MCF 10A (cell line): Measurements from ENCODE around the gene MYOM1. TPM values are rescaled to one million over a fixed set of nuclear protein-coding genes. Genes with fewer than 3 reads are reported as not detected.

Experiments used
- BruUV-seq: library from RNA; stranded (reverse); fragments of 400-500 nt; replicated peaks from 2 replicates; lab custom pipeline; 2021; lab: Mats Ljungman, UMichigan
- CTCF ChIA-PET: fragments of 300-600 bp; sonication (Branson Sonifier 250); formaldehyde crosslinking; extraction: SDS; loops from one replicate; lab custom pipeline; 2021; ENCODE audit warnings: antibody characterized with exemption, inconsistent platforms; lab: Yijun Ruan, JAX
- POLR2A ChIA-PET: fragments of 300-600, 350-650 bp; sonication (Branson Sonifier 250); formaldehyde crosslinking; extraction: SDS; loops from one replicate; lab custom pipeline; 2020; ENCODE audit warnings: antibody characterized with exemption, inconsistent platforms; lab: Yijun Ruan, JAX
- DNase-seq: peaks from one replicate; pipeline ENCODE4 v3.0.0-alpha.2; 2018; ENCODE audit not compliant: unreplicated experiment
- H3K27ac Mint-ChIP-seq: one replicate; pipeline ENCODE4 v1.8.0; 2022; ENCODE audit warnings: mild to moderate bottlenecking, low read depth, mixed read lengths; ENCODE audit not compliant: unreplicated experiment
- H3K27me3 Mint-ChIP-seq: one replicate; pipeline ENCODE4 v1.8.0; 2022; ENCODE audit warnings: mixed read lengths; ENCODE audit not compliant: insufficient read depth, unreplicated experiment
- H3K36me3 Mint-ChIP-seq: one replicate; pipeline ENCODE4 v1.8.0; 2022; ENCODE audit warnings: mild to moderate bottlenecking, moderate library complexity, mixed read lengths; ENCODE audit not compliant: insufficient read depth, unreplicated experiment
- H3K4me1 Mint-ChIP-seq: one replicate; pipeline ENCODE4 v1.8.0; 2022; ENCODE audit warnings: mixed read lengths; ENCODE audit not compliant: insufficient read depth, unreplicated experiment
- H3K4me3 Mint-ChIP-seq: one replicate; pipeline ENCODE4 v1.8.0; 2022; ENCODE audit warnings: mild to moderate bottlenecking, moderate library complexity, mixed read lengths; ENCODE audit not compliant: unreplicated experiment
- H3K9me3 Mint-ChIP-seq: one replicate; pipeline ENCODE4 v1.8.0; 2022; ENCODE audit warnings: mixed read lengths; ENCODE audit not compliant: unreplicated experiment
- CTCF ChIP-seq: fragments of 200-600 bp; IDR thresholded peaks from one replicate; pipeline ENCODE4 v1.8.0; 2022; ENCODE audit warnings: antibody characterized with exemption, mild to moderate bottlenecking; ENCODE audit not compliant: unreplicated experiment
- intact Hi-C: fragments of 100-400 bp; cut with micrococcal nuclease; formaldehyde crosslinking; loops from 2 replicates; pipeline ENCODE4 v1.14.1; 2022
- total RNA-seq: library from RNA; stranded (reverse); gene quantifications from 2 replicates; pipeline ENCODE4 v1.2.3, GENCODE V29; 2022

MYOM1 gene
- total RNA-seq, 1 experiment from 2014 or later = 0.21 TPM

- peak overlapping the region; percentile 87 for H3K27ac Mint-ChIP-seq
- POLR2A ChIA-PET = interaction anchor here (1.4 kb wide), 1 partner anchor 125 kb away, joined by 6 read pairs; no protein-coding TSS in a partner anchor
- no peaks in the 10 kb centered on the region for H3K9me3 Mint-ChIP-seq
- TSS peak; percentile 31 for BruUV-seq
- H3K27me3 Mint-ChIP-seq = no peaks in the 10 kb centered on the region
- intact Hi-C loops = no loop called here
- H3K36me3 Mint-ChIP-seq = peaks cover 6% of the 10 kb centered on the region
- H3K4me1 Mint-ChIP-seq = peaks cover 21% of the 10 kb centered on the region
- no peak overlapping the region for H3K4me3 Mint-ChIP-seq
- TF ChIP-seq CTCF = no peak
- DNase-seq = no peak
- CTCF ChIA-PET = interaction anchor here (0.6 to 1.2 kb wide), 2 partner anchors 9 to 31 kb away, joined by 3 to 5 read pairs; no protein-coding TSS in a partner anchor
These were observed 99.4 kb downstream of the MYOM1 start for GRCh38 chr18:3120356-3120755.

GRCh38 chr18:3119401-3120341, 100.1 kb downstream of the MYOM1 start:
- no peaks in the 10 kb centered on the region for H3K27me3 Mint-ChIP-seq
- no peaks in the 10 kb centered on the region for H3K9me3 Mint-ChIP-seq
- CTCF ChIA-PET = interaction anchor here (0.5 to 1.2 kb wide), 3 partner anchors 9 to 79 kb away, joined by 3 to 5 read pairs (median 3); no protein-coding TSS in a partner anchor
- H3K36me3 Mint-ChIP-seq = peaks cover 6% of the 10 kb centered on the region
- no peak overlapping the region for H3K4me3 Mint-ChIP-seq
- peak overlapping the region; percentile 87 for H3K27ac Mint-ChIP-seq
- DNase-seq = peak; percentile 84
- no peak for TF ChIP-seq CTCF
- intact Hi-C loops = no loop called here
- H3K4me1 Mint-ChIP-seq = peaks cover 26% of the 10 kb centered on the region
- POLR2A ChIA-PET = interaction anchor here (1.4 kb wide), 1 partner anchor 126 kb away, joined by 6 read pairs; no protein-coding TSS in a partner anchor
- BruUV-seq = no TSS peak

GRCh38 chr18:3118195-3119010, 101.4 kb downstream of the MYOM1 start:
- H3K27ac Mint-ChIP-seq = peak overlapping the region; percentile 83
- no peak overlapping the region for H3K4me3 Mint-ChIP-seq
- no peaks in the 10 kb centered on the region for H3K27me3 Mint-ChIP-seq
- BruUV-seq = TSS peak; percentile 87
- no peaks in the 10 kb centered on the region for H3K9me3 Mint-ChIP-seq
- peaks cover 28% of the 10 kb centered on the region for H3K4me1 Mint-ChIP-seq
- no peak for DNase-seq
- intact Hi-C loops = no loop called here
- POLR2A ChIA-PET = interaction anchor here (0.7 to 3.0 kb wide), 12 partner anchors 8 to 487 kb away, joined by 3 to 30 read pairs (median 4); partner anchors contain the start of gene MYL12A
- CTCF ChIA-PET = interaction anchor here (0.6 to 3.1 kb wide), 5 partner anchors 10 to 162 kb away, joined by 3 to 21 read pairs (median 4); no protein-coding TSS in a partner anchor
- H3K36me3 Mint-ChIP-seq = peaks cover 6% of the 10 kb centered on the region
- TF ChIP-seq CTCF = no peak
